ENCODE measurements around the gene ZFAND2A. TPM values are rescaled to one million over a fixed set of nuclear protein-coding genes. Genes with fewer than 3 reads are reported as not detected.
"Not testable (repeated sequence)": the region's sequence is repeated elsewhere in the genome, so short reads cannot be mapped to it uniquely, and the experiment has no call there.

Gene ZFAND2A
- total and polyA plus RNA-seq, 8 donors, result 0.89 to 93.6 (median 30.7) TPM

GRCh38 chr7:1152492-1152891 is 7.5 kb downstream of the ZFAND2A start:
- no peaks in the 10 kb centered on the region for H3K9me3 ChIP-seq
- H3K27me3 ChIP-seq, result no peaks in the 10 kb centered on the region
- no peak for DNase-seq
- peaks cover 57 to 85% (median 83%) of the 10 kb centered on the region in 4 donors for H3K36me3 ChIP-seq
- no peak for TF ChIP-seq EP300 (IDR thresholded peaks at IDR 0.05)
- intact Hi-C loops (cut with DNase I; ENCODE audit: low total_unique reads), result loop anchor here (10.0 kb wide), 1 partner anchor 158 kb away; no protein-coding TSS in a partner anchor
- H3K4me3 ChIP-seq, result no peak overlapping the region
- H3K27ac ChIP-seq, result no peak overlapping the region
- H3K4me1 ChIP-seq, result peaks cover 4 to 18% (median 12%) of the 10 kb centered on the region in 4 donors
- WGBS, 5 donors, result 91 to 92% (median 92%) methylated on average over 14 to 15 of the region's 15 CpGs

GRCh38 chr7:1151653-1152425 is 8.2 kb downstream of the ZFAND2A start:
- no peaks in the 10 kb centered on the region for H3K27me3 ChIP-seq
- no peak for DNase-seq
- TF ChIP-seq POLR2A (IDR thresholded peaks at IDR 0.05), result no peak
- TF ChIP-seq EP300 (IDR thresholded peaks at IDR 0.05), result no peak
- TF ChIP-seq CTCF (IDR thresholded peaks at IDR 0.05), result no peak
- TF ChIP-seq POLR2AphosphoS5 (IDR thresholded peaks at IDR 0.05), result no peak
- H3K36me3 ChIP-seq, result peaks cover 52 to 78% (median 77%) of the 10 kb centered on the region in 4 donors
- H3K4me3 ChIP-seq, result no peak overlapping the region
- no peak overlapping the region for H3K27ac ChIP-seq
- WGBS, 5 donors, result 89 to 93% (median 91%) methylated on average over 20 of the region's 20 CpGs
- intact Hi-C loops (cut with DNase I; ENCODE audit: low total_unique reads), result loop anchor here (10.0 kb wide), 1 partner anchor 157 kb away; no protein-coding TSS in a partner anchor
- peaks cover 0 to 12% (median 5%) of the 10 kb centered on the region in 4 donors for H3K4me1 ChIP-seq
- no peaks in the 10 kb centered on the region for H3K9me3 ChIP-seq

GRCh38 chr7:1151156-1151555 is 8.8 kb downstream of the ZFAND2A start:
- Histone ChIP-seq H3K27ac (no peak overlapping the region), H3K4me1 (peaks cover 0 to 6% (median 2%) of the 10 kb centered on the region in 4 donors), H3K4me3 (no peak overlapping the region), H3K9me3 (no peaks in the 10 kb centered on the region), H3K36me3 (peaks cover 48 to 73% (median 72%) of the 10 kb centered on the region in 4 donors), H3K27me3 (no peaks in the 10 kb centered on the region)
- no peak for DNase-seq
- WGBS, 5 donors, result 86 to 92% (median 90%) methylated on average over 11 to 13 of the region's 13 CpGs
- no peak for TF ChIP-seq POLR2AphosphoS5 (IDR thresholded peaks at IDR 0.05)
- intact Hi-C loops (cut with DNase I; ENCODE audit: low total_unique reads), result loop anchor here (10.0 kb wide), 1 partner anchor 156 kb away; no protein-coding TSS in a partner anchor

- Histone ChIP-seq H3K4me3 (no peak overlapping the region), H3K4me1 (peaks cover 0 to 2% (median 0%) of the 10 kb centered on the region in 4 donors), H3K36me3 (peaks cover 48 to 68% (median 67%) of the 10 kb centered on the region in 4 donors), H3K9me3 (no peaks in the 10 kb centered on the region), H3K27ac (no peak overlapping the region), H3K27me3 (no peaks in the 10 kb centered on the region)
- no peak for DNase-seq
- TF ChIP-seq POLR2A (IDR thresholded peaks at IDR 0.05), result no peak
- TF ChIP-seq CTCF (IDR thresholded peaks at IDR 0.05), result no peak
- no peak for TF ChIP-seq POLR2AphosphoS5 (IDR thresholded peaks at IDR 0.05)
- no peak for TF ChIP-seq EP300 (IDR thresholded peaks at IDR 0.05)
- intact Hi-C loops (cut with DNase I; ENCODE audit: low total_unique reads), result loop anchor here (10.0 kb wide), 1 partner anchor 156 kb away; no protein-coding TSS in a partner anchor
- WGBS, 5 donors, result 78 to 86% (median 84%) methylated on average over 9 of the region's 9 CpGs
Measured at GRCh38 chr7:1150400-1151002, 9.5 kb downstream of the ZFAND2A start.

- Histone ChIP-seq H3K9me3 (no peaks in the 10 kb centered on the region), H3K27me3 (no peaks in the 10 kb centered on the region), H3K36me3 (peaks cover 39 to 56% (median 56%) of the 10 kb centered on the region in 4 donors), H3K4me3 (no peak overlapping the region), H3K4me1 (peaks cover 0 to 3% (median 1%) of the 10 kb centered on the region in 4 donors), H3K27ac (no peak overlapping the region)
- no peak for DNase-seq
- intact Hi-C loops (cut with DNase I; ENCODE audit: low total_unique reads), result no loop called here
- 88 to 96% (median 94%) methylated on average over 18 to 20 of the region's 20 CpGs for WGBS, 5 donors
- TF ChIP-seq POLR2AphosphoS5 (IDR thresholded peaks at IDR 0.05), result no peak
- TF ChIP-seq CTCF (IDR thresholded peaks at IDR 0.05), result no peak
- no peak for TF ChIP-seq POLR2A (IDR thresholded peaks at IDR 0.05)
- TF ChIP-seq EP300 (IDR thresholded peaks at IDR 0.05), result no peak
Measured at GRCh38 chr7:1149351-1149794, 10.6 kb downstream of the ZFAND2A start.

GRCh38 chr7:1147873-1148272 is 12.1 kb downstream of the ZFAND2A start:
- DNase-seq; intact Hi-C loops (cut with DNase I; ENCODE audit: low total_unique reads): not testable (repeated sequence)

More at GRCh38 chr7:1147873-1148272, 12.1 kb downstream of the ZFAND2A start:
- not testable (repeated sequence) for H3K4me3 ChIP-seq, H3K27me3 ChIP-seq, H3K9me3 ChIP-seq, H3K27ac ChIP-seq, H3K4me1 ChIP-seq
- peaks cover 25 to 41% (median 41%) of the 10 kb centered on the region in 4 donors for H3K36me3 ChIP-seq
- 79 to 91% (median 84%) methylated on average over 8 of the region's 12 CpGs for WGBS, 5 donors
